Adrenal gland (tissue), 12 donors: ENCODE data around the gene CCDC148. TPM values are rescaled to one million over a fixed set of nuclear protein-coding genes. Genes with fewer than 3 reads are reported as not detected.
A peak's percentile ranks its signal among the peaks of the same experiment; 100 is the strongest.

Source experiments
- DNase-seq, 7 donors: peaks; one replicate each; pipeline ENCODE4 v3.0.0-alpha.2; 2019 to 2020
- H3K27ac ChIP-seq, 5 donors: fragments of 200-600 bp; sonication (generic) in 4 of 5; 1 replicate in 3 of 5; 2 replicates in 2 of 5; pipeline versions ENCODE4 v1.5.1 to v1.8.0; 2016 to 2020; ENCODE audit warnings: mild to moderate bottlenecking in 1 of 5
- H3K27me3 ChIP-seq: fragments of 200-600 bp; 2 replicates; pipeline ENCODE4 v1.8.0; 2021
- H3K36me3 ChIP-seq, 2 donors: fragments of 200-600 bp; replicated peaks in 1 of 2; 1 replicate in 1 of 2; 2 replicates in 1 of 2; pipeline versions ENCODE4 v1.5.1 to v1.8.0; 2018 to 2022
- H3K4me1 ChIP-seq, 2 donors: fragments of 200-600 bp; replicated peaks in 1 of 2; 1 replicate in 1 of 2; 2 replicates in 1 of 2; pipeline versions ENCODE4 v1.5.1 to v1.8.0; 2018 to 2021
- H3K4me3 ChIP-seq, 4 donors: fragments of 200-600 bp; sonication (generic) in 3 of 4; one replicate each; pipeline ENCODE4 v1.5.1; 2016 to 2018
- H3K9me3 ChIP-seq, 3 donors: fragments of 200-600 bp; sonication (generic) in 1 of 3; replicated peaks in 1 of 3; 1 replicate in 2 of 3; 2 replicates in 1 of 3; pipeline versions ENCODE4 v1.5.1 to v1.8.0; 2016 to 2021
- POLR2A ChIP-seq, 2 donors: fragments of 450-650 bp; IDR thresholded peaks; one replicate each; pipeline ENCODE4 v1.6.1; 2017; ENCODE audit warnings: antibody characterized with exemption in 2 of 2, mild to moderate bottlenecking in 2 of 2, moderate library complexity in 1 of 2
- WGBS, 4 donors: extraction: QIAGEN DNeasy Blood & Tissue Kit in 2 of 4; methylation state at CpG; one replicate each; pipeline versions ENCODE4 v1.1.5 to v1.1.7; 2013 to 2017; 5-methylcytosine and 5-hydroxymethylcytosine counted together
- intact Hi-C, 2 donors: fragments of 100-400 bp; cut with DNase I; formaldehyde crosslinking; loops; one replicate each; pipeline versions ENCODE4 v1.14.1 to v1.15.0; 2022 to 2023
- polyA plus RNA-seq, 3 donors: library from polyadenylated mRNA; stranded (reverse); fragments of 200-250 nt in 2 of 3; fragments of 350-450 nt in 1 of 3; fragmentation: Illumina TruSeq in 1 of 3; extraction: RNeasy Lipid Tissue Mini Kit (QIAGEN cat#74804) in 1 of 3; gene quantifications; one replicate each; pipeline ENCODE4 v1.2.3, GENCODE V29; 2013 to 2014
- total RNA-seq, 9 donors: library from RNA; depleted of rRNA in 4 of 9; stranded (reverse); fragments of >200 nt in 4 of 9; fragments of 120-200 nt in 1 of 9; fragmentation: NEBNext Ultra II Directional in 1 of 9; extraction: Animal tissue kit (Norgen Biotek cat#: 25700) in 1 of 9; gene quantifications; one replicate each; pipeline versions ENCODE4 v1.1.0 to v1.2.4, GENCODE V29; 2013 to 2023
- TF ChIP-seq, protein P1 (sequence below), 6 experiments: fragments of 450-650 bp in 4 of 6; fragments of 200-600 bp in 2 of 6; sonication (generic) in 1 of 6; IDR thresholded peaks; 1 replicate in 5 of 6; 2 replicates in 1 of 6; pipeline versions ENCODE4 v1.5.1 to v1.8.0; 2016 to 2021; ENCODE audit warnings: antibody characterized with exemption in 6 of 6, mild to moderate bottlenecking in 2 of 6, moderate library complexity in 1 of 6
- donor health status: healthy with polysubstance abuse.
- donor health status: Bipolar disorder and iron deficiency.
- donor health status: DM: yes; HTN: yes; CAD: no.
- donor health status: DM: no; HTN: no; CAD: no.
- donor health status: DM: no; HTN: no; CAD: no.
- donor health status: DM: yes; HTN: yes; CAD: no.

CCDC148 gene
- total and polyA plus RNA-seq, 12 donors: 0.24 to 1.6 (median 0.56) TPM; not detected in 2

DNA sequence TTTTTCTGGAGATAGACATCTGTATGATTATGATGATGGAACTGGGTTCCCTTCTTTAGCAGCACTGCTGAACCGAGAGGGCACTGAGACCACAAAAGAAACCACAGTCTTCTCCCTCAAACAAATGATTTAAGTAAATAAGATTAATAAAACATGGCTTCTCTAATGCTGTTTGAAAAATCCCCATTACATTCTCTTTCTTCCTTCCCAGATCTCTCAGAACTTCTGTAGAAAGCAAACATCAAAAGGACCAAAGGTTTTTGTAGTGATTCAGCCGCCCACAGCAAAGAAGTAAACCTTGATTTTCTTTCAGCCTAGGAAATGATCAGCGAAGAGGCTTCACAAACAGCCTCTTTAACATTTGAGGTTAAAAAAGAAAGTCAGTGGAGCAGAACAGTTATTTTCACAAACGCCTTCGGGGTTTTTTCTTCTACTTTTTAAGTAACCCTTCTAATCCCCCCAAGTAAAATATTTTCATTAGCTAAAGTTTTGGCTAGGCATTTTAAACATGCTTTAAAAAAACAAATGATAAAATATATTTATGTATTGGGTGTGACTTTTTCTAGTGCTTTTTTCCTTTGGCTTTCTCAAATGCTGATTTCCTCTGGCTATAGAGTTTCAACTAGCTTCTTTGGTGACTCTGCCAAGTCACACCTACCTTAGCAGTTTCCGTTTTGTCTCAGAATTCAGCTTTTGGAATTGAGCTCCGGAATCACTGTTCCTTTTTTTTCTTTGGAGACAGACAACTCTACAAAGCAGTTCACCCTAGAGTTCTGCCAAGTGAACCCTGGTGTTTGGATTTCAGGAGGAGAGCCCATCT lies 265.3 kb downstream of the CCDC148 start:
- 18 to 30% (median 22%) methylated on average over 7 of the region's 7 CpGs for WGBS, 4 donors
- Histone ChIP-seq H3K9me3 (no peaks in the 10 kb centered on the region), H3K4me3 (peak overlapping the region in 1 of 4 donors; percentile 25), H3K36me3 (no peaks in the 10 kb centered on the region), H3K27ac (no peak overlapping the region), H3K4me1 (peaks cover 10% of the 10 kb centered on the region in 2 donors), H3K27me3 (no peaks in the 10 kb centered on the region)
- DNase-seq: no peak
- intact Hi-C loops: no loop called here
- no peak for TF ChIP-seq POLR2A (IDR thresholded peaks at IDR 0.05)
- TF ChIP-seq, protein P1, sequence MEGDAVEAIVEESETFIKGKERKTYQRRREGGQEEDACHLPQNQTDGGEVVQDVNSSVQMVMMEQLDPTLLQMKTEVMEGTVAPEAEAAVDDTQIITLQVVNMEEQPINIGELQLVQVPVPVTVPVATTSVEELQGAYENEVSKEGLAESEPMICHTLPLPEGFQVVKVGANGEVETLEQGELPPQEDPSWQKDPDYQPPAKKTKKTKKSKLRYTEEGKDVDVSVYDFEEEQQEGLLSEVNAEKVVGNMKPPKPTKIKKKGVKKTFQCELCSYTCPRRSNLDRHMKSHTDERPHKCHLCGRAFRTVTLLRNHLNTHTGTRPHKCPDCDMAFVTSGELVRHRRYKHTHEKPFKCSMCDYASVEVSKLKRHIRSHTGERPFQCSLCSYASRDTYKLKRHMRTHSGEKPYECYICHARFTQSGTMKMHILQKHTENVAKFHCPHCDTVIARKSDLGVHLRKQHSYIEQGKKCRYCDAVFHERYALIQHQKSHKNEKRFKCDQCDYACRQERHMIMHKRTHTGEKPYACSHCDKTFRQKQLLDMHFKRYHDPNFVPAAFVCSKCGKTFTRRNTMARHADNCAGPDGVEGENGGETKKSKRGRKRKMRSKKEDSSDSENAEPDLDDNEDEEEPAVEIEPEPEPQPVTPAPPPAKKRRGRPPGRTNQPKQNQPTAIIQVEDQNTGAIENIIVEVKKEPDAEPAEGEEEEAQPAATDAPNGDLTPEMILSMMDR (IDR thresholded peaks at IDR 0.05): no peak

DNA sequence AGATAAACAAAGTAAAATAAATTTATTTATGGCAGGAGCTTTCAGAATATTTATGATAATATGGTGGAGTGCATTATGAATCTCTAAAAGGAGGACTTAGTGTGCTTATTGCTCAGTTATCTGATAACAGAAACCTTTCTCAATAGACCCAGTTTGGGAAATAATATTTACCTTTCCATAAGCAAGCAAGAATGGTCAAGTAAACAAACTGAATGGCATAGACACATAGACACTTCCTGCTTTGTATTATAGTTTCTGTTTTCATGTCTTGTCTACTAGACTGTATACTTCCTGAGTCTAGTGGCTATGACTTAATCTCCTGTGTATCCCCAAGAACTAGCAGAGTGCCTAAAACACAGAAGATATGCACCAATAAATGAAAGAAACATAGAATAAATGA lies 267.0 kb downstream of the CCDC148 start:
- Histone ChIP-seq H3K9me3 (no peaks in the 10 kb centered on the region), H3K4me3 (no peak overlapping the region), H3K27ac (no peak overlapping the region), H3K4me1 (peaks cover 10% of the 10 kb centered on the region in 2 donors), H3K36me3 (no peaks in the 10 kb centered on the region), H3K27me3 (no peaks in the 10 kb centered on the region)
- intact Hi-C loops: loop anchor here in 1 of 2 donors (10.0 kb wide), 1 partner anchor 555 kb away; no protein-coding TSS in a partner anchor
- no peak for DNase-seq
- TF ChIP-seq, protein P1 (IDR thresholded peaks at IDR 0.05): no peak
- no peak for TF ChIP-seq POLR2A (IDR thresholded peaks at IDR 0.05)

DNA sequence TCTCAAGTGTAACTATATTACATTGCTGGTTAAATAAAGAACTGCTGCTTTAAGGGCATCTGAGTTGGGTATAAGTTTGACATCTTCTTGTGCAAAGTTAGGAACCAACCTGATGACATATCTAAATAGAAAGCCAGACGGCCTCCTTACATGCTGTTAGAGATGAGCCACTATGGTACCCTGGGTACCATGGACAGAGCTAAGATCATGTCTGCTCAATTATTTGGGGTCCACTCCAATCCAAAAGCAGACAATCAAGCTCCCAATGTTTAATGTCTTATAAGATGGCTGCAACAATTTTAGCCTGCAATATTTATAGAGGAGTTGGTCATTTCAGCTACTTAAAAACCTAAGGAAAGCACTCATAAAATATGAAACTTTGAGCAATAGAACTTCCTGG lies 268.6 kb downstream of the CCDC148 start:
- TF ChIP-seq POLR2A (IDR thresholded peaks at IDR 0.05): no peak
- TF ChIP-seq, protein P1 (IDR thresholded peaks at IDR 0.05): no peak
- no peak overlapping the region for H3K27ac ChIP-seq
- WGBS, 4 donors: 60 to 80% (median 69%) methylated on average over 1 of the region's 1 CpG
- peaks cover 10% of the 10 kb centered on the region in 2 donors for H3K4me1 ChIP-seq
- H3K27me3 ChIP-seq: no peaks in the 10 kb centered on the region
- H3K4me3 ChIP-seq: no peak overlapping the region
- intact Hi-C loops: loop anchor here in 1 of 2 donors (10.0 kb wide), 1 partner anchor 557 kb away; no protein-coding TSS in a partner anchor
- no peaks in the 10 kb centered on the region for H3K36me3 ChIP-seq
- no peak for DNase-seq
- no peaks in the 10 kb centered on the region for H3K9me3 ChIP-seq

DNA sequence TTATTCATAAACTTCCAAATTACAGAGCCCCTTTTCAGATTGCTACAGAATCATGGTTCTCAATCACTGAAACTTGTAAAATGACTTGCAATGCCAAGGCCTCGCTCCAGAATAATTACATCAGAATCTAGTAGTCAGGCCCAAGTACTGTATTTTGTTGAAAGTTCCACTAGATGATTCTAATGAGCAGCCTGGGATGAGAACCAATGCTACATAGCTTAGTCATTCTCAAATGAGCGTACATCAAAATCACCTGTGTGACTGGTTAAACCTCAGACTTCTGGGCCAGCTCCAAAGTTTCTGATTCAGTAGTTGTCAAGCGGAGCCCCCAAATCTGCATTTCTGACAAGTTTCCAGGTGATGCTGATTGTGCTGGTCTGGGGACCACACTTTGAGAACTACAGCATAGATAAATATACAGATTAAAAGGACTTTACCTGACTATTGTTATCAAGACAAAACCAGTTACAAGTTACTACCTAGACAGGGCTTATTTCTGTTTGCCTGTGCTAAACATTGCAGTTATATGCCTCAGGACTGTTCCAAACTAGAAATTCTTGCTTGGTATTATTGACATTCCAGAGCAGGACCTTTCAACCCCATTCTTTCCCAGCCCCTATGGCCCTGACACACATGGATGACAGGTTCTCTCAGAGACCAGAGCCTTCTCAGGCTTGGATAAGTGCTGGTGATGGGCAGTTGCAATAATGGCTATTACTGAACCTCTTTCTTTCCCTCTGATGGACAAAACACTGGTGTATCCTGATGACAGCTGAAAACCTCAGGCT lies 271.8 kb downstream of the CCDC148 start:
- WGBS, 4 donors: 91 to 94% (median 93%) methylated on average over 3 of the region's 3 CpGs
- Histone ChIP-seq H3K36me3 (no peaks in the 10 kb centered on the region), H3K4me3 (no peak overlapping the region), H3K27me3 (no peaks in the 10 kb centered on the region), H3K9me3 (no peaks in the 10 kb centered on the region), H3K4me1 (no peaks in the 10 kb centered on the region), H3K27ac (no peak overlapping the region)
- intact Hi-C loops: loop anchor here in 1 of 2 donors (10.0 kb wide), 1 partner anchor 560 kb away; no protein-coding TSS in a partner anchor
- no peak for DNase-seq
- TF ChIP-seq POLR2A (IDR thresholded peaks at IDR 0.05): no peak
- TF ChIP-seq, protein P1 (IDR thresholded peaks at IDR 0.05): no peak
